ENCODE results near the gene FXYD7.

The FXYD7 gene, protein sequence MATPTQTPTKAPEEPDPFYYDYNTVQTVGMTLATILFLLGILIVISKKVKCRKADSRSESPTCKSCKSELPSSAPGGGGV

DNA sequence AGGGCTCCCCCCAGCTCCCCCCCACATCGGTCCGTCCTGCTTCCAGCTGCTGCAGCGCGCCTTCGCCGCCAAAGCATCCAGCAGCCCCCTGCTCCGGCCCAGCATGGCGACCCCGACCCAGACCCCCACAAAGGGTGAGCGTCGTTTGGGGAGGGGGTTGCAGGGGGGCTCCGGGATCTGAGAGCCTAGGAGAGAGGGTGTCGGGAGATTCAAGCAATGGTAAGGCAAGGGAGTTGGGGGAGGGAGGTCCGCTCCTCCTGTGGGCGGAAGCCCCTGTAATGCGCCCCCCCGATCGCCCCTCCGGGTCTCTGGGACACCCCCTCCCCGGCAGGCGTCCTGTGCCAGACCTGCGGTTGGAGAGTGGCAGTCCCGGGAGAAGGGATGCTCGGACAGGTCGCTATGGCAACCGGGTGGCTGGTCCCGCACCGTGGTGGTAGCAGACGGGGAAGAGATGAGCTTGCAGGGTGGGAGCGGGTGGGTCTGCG is at the start of gene FXYD7:
Gene FXYD7, plus strand, starts transcription at position 25 of the 485 bp plus-strand sequence. Its CDS starts 79 bp downstream, at position 104.
- H3K27ac ChIP-seq = no peak within 1 kb of the TSS
- TF ChIP-seq ZFX (IDR thresholded peaks at IDR 0.05) = no peak
- TF ChIP-seq, protein P1, sequence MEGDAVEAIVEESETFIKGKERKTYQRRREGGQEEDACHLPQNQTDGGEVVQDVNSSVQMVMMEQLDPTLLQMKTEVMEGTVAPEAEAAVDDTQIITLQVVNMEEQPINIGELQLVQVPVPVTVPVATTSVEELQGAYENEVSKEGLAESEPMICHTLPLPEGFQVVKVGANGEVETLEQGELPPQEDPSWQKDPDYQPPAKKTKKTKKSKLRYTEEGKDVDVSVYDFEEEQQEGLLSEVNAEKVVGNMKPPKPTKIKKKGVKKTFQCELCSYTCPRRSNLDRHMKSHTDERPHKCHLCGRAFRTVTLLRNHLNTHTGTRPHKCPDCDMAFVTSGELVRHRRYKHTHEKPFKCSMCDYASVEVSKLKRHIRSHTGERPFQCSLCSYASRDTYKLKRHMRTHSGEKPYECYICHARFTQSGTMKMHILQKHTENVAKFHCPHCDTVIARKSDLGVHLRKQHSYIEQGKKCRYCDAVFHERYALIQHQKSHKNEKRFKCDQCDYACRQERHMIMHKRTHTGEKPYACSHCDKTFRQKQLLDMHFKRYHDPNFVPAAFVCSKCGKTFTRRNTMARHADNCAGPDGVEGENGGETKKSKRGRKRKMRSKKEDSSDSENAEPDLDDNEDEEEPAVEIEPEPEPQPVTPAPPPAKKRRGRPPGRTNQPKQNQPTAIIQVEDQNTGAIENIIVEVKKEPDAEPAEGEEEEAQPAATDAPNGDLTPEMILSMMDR (conservative IDR thresholded peaks at IDR 0.05) = peak; percentile 47; the same call in 1 of the 2 replicates

DNA sequence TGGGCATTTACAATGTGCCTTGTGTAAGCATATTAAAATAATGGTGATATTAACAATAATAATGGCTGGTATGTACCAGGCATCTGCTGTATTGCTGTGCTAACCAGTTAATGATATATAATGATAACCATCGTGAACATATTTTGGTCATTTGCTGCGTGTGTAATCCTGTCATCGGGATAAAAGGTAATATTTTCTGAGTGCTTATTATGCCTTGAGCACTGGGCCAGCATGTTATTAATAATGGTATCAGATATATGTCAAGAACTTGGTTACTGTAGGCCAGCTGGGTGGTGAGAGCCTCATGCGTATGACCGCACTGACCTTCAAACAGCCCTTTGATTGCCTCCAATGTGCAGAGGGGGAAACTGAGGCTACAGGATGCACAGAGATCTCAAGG is 49.6 kb upstream of the FXYD7 start:
- TF ChIP-seq, protein P1 (conservative IDR thresholded peaks at IDR 0.05) = no peak
- TF ChIP-seq ZFX (IDR thresholded peaks at IDR 0.05) = no peak
- H3K27ac ChIP-seq = no peak overlapping the region

DNA sequence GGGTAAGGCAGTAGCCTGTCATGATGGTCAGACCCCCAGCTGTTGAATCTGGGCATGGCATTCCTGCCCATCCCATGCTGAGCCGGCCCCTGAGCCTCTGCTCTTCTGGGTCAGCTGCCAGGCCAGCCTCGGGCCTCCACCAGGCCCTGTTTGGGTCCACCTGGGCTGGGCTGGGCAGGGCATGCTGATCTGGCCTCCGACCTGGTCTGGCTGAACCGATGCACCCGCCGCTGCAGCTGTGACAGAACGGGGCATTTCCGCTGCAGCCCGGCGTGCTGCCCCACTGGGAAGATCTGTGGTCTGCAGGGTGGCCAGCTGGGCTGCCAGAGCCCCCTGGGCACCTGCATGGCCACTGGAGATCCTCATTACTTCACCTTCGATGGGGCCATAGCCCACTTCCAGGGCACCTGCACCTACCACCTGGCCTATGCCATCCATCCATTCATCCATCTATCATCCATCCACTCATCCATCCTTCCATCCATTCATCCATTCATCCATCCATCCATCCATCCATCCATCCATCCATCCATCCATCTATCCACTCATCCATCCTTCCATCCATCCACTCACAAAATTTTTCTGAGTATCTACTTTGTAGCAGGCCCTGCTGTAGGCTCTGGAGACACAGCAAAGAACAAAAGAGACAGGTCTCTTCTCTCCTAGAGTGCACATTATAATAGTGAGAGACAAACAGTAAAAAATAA is 49.0 kb upstream of the FXYD7 start:
- no peak overlapping the region for H3K27ac ChIP-seq
- no peak for TF ChIP-seq ZFX (IDR thresholded peaks at IDR 0.05)
- TF ChIP-seq, protein P1 (conservative IDR thresholded peaks at IDR 0.05) = no peak

DNA sequence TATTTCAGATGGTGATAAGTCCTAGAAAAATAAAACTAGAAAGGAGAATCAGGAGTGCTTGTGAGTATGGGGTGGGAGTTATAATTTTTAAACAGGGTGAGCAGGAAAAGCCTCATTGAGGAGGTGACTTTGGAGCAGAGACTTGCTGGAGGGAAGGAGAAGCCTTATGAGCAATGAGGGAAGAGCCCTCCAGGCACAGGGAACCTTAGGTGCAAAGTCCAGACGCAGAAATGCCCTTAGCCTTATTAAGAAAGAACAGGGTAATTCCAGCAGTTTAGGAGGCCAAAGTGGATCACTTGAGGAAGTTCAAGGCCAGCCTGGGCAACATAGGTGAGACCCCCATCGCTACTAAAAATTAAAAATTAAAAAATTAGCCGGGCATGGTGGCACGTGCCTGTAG is 48.4 kb upstream of the FXYD7 start:
- TF ChIP-seq, protein P1 (conservative IDR thresholded peaks at IDR 0.05) = no peak
- no peak for TF ChIP-seq ZFX (IDR thresholded peaks at IDR 0.05)
- H3K27ac ChIP-seq = no peak overlapping the region

DNA sequence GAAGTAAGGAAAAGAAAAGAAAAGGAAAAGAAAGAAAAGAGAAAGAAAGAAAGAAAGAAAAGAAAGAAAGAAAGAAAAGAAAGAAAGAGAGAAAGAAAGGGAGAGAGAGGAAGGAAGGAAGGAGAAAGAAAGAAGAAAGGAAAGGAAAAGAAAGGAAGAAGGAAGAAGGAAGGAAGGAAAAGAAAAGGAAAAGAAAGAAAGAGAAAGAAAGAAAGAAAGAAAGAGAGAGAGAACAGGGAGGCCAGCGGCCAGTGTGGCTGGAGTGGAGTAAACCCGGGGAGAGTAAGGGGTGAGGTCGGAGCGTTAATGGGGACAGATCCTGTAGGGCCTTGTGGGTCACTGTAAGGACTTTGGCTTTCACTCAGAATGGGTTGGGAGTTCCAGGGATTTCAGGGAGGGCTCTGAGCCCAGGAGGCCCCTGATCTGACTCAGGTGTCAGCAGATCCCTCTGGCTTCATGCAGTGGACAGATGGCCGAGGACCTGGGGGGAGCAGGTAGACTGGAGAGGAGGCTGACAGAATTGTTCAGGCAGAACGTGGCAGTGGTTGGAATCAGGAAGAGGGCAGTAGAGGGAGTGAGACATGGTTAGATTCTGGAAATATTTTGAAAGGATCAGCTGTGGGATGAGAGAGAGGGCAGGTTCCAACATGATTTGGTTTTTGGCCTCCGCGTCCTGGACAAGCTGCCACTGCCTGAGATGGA is 47.2 kb upstream of the FXYD7 start:
- TF ChIP-seq, protein P1 (conservative IDR thresholded peaks at IDR 0.05) = no peak
- TF ChIP-seq ZFX (IDR thresholded peaks at IDR 0.05) = no peak
- no peak overlapping the region for H3K27ac ChIP-seq

DNA sequence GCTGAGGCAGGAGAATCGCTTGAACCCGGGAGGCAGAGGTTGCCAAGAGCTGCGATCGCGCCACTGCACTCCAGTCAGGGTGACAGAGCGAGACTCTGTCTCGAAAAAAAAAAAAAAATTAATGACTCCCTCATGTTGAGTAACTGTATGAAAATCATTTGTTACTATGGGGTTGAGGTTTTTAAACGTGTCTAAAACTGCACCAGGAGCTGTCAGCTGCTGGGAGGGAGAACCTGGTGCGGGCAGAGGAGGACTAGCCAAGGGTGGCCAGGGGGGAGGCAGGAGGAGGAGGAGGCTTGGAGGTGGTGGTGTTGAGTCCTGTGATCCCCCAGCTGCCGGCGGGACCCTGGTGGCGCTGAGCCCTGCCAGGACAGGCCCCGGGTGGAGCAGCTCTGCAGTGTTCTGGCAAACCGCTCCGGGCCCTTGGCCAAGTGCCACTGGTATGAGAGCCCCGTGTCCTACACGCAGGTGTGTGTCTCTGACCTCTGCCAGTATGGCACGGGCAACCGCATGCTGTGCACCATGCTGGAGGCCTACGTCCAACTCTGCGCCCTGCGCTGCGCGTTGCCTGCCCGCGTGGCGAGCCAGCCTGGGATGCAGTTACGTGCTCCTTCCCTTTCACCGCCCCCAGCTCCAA is 44.5 kb upstream of the FXYD7 start:
- no peak overlapping the region for H3K27ac ChIP-seq
- TF ChIP-seq ZFX (IDR thresholded peaks at IDR 0.05) = no peak

DNA sequence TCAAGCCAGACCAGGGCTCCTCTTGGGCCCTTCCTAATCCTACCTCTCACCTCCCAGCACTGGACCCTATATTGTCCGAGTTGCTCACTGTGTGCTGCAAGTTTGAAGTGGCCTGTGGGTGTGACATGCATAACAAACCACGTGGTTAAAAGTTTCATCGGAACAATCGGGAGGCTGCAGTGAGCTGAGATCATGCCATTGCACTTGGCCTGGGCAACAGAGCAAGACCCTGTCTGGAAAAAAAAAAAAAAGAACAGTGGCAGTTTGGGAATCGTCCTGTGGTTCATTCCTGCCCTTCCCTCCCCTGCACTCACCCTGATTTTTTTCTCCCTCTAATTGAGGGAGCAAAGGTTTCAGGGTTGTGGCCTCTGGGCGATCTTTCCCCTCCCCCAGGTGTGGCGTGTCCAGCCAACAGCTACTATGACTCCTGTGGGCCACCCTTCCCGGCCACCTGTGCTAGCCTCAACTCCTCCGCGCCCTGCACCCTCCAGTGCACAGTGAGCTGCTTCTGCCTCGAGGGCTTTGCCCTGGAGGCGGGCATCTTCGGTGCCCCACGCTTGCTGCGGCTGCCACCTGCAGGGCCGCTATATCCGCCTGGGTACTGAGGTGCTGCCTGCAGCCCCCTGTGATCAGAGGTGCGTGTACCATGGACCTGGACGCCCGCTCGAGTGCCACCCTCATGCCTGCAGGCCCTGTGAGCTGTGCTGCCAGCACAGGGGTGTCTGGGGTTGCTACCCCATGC is 43.7 kb upstream of the FXYD7 start:
- TF ChIP-seq ZFX (IDR thresholded peaks at IDR 0.05) = no peak
- TF ChIP-seq, protein P1 (conservative IDR thresholded peaks at IDR 0.05) = no peak

More for the DNA sequence above, 43.7 kb upstream of the FXYD7 start:
- no peak overlapping the region for H3K27ac ChIP-seq

All from C4-2B (cell line).